GM10266 (cell line): ENCODE data around the gene CCDC32.

Source experiments
- DNase-seq: peaks from one replicate; pipeline ENCODE4 v3.0.0; 2012; ENCODE audit errors: extremely low spot score
- CTCF ChIP-seq: IDR thresholded peaks from 2 replicates; pipeline ENCODE4 v1.5.1; 2012; ENCODE audit warnings: mild to moderate bottlenecking, low read depth; ENCODE audit not compliant: control insufficient read depth, insufficient read depth; ENCODE audit errors: missing control alignments

The CCDC32 gene

GRCh38 chr15:40512440-40512839 lies 52.4 kb downstream of the CCDC32 start:
- no peak for DNase-seq
- TF ChIP-seq CTCF: no peak

- peak; percentile 61 for DNase-seq
- no peak for TF ChIP-seq CTCF
Measured at GRCh38 chr15:40511472-40512133, 53.2 kb downstream of the CCDC32 start.

GRCh38 chr15:40511093-40511471 lies 53.8 kb downstream of the CCDC32 start:
- no peak for DNase-seq
- TF ChIP-seq CTCF: no peak

GRCh38 chr15:40510201-40510600 lies 54.6 kb downstream of the CCDC32 start:
- no peak for TF ChIP-seq CTCF

GRCh38 chr15:40508216-40508615 lies 56.6 kb downstream of the CCDC32 start:
- no peak for DNase-seq
- TF ChIP-seq CTCF: no peak

More at GRCh38 chr15:40510201-40510600, 54.6 kb downstream of the CCDC32 start:
- no peak for DNase-seq

- peak; percentile 77 for TF ChIP-seq CTCF
- DNase-seq: peak; percentile 84
Measured at GRCh38 chr15:40506964-40507571, 57.8 kb downstream of the CCDC32 start.
